ENCODE data around the gene SMIM15.

SMIM15 gene

DNA sequence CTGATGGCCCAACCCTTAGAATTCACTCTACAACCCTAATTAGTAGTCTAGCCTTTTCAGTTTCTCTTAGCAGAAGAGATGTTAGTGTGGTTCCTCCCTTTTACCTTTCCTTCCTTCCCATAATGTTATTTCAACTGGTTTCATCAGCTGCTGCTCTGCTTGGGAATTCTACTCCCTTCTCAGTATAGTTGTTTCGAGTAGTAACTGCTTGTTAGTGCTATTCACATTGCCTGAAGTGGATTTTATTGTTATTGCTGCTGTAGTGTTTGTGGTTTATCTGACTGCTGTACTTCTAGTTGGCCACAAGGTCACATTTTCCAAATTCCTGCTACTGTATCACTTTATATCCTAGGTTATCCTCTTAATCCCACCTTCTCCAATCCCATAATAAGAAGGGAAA, 29.7 kb downstream of the SMIM15 start:
- TF ChIP-seq, protein P1, sequence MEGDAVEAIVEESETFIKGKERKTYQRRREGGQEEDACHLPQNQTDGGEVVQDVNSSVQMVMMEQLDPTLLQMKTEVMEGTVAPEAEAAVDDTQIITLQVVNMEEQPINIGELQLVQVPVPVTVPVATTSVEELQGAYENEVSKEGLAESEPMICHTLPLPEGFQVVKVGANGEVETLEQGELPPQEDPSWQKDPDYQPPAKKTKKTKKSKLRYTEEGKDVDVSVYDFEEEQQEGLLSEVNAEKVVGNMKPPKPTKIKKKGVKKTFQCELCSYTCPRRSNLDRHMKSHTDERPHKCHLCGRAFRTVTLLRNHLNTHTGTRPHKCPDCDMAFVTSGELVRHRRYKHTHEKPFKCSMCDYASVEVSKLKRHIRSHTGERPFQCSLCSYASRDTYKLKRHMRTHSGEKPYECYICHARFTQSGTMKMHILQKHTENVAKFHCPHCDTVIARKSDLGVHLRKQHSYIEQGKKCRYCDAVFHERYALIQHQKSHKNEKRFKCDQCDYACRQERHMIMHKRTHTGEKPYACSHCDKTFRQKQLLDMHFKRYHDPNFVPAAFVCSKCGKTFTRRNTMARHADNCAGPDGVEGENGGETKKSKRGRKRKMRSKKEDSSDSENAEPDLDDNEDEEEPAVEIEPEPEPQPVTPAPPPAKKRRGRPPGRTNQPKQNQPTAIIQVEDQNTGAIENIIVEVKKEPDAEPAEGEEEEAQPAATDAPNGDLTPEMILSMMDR (IDR thresholded peaks at IDR 0.05): no peak

DNA sequence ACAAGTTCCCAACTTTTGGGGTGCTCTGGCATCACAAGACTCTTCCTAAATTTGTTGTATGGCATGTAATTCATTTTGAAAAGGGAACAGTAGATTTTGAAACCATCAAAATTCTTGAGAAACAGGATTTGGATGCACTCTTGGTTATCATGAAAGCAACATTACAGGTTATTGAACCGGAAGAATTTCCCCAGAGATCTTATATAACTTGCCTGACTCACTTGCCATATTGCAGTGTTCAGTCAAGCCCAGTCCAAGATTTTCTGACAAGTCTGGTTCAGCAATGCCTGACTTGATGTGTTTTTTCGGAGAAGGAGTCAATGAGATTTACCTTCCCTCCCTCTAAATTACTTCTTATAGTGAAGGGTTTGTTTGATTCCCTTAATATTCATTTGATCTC, 32.0 kb downstream of the SMIM15 start:
- TF ChIP-seq, protein P1 (IDR thresholded peaks at IDR 0.05): no peak

DNA sequence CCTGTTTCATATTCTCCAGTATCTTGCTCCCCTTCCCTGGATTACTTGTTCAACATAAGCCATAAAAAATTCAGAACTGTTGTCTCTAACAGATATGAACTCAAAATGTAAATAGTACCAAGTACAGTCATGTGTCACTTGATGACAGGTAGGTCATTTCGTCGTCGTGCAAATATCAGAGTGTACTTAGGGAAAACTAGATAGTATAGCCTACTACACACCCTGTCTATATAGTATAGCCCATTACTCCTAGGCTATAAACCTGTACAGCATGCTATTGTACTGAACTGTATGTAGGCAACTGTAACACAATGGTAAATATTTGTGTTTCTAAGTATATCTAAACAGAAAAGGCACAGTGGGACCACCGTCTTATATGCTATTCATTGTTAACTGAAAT, 39.1 kb downstream of the SMIM15 start:
- TF ChIP-seq, protein P1 (IDR thresholded peaks at IDR 0.05): no peak

GRCh38 chr5:61120534-61120933, 41.7 kb downstream of the SMIM15 start:
- TF ChIP-seq, protein P1 (IDR thresholded peaks at IDR 0.05): no peak

- TF ChIP-seq, protein P1 (IDR thresholded peaks at IDR 0.05): no peak
Observed at GRCh38 chr5:61119066-61119465, 43.2 kb downstream of the SMIM15 start.

- TF ChIP-seq, protein P1 (IDR thresholded peaks at IDR 0.05): no peak
Observed at GRCh38 chr5:61115968-61116367, 46.3 kb downstream of the SMIM15 start.

- TF ChIP-seq, protein P1 (IDR thresholded peaks at IDR 0.05): no peak
Observed at GRCh38 chr5:61114441-61114840, 47.8 kb downstream of the SMIM15 start.

Data from LNCAP (cell line).